GM12873 (cell line): ENCODE results near the gene HBA1.

ENCODE experiments used
- CTCF ChIP-seq: IDR thresholded peaks from 2 replicates; pipeline ENCODE4 v1.5.1; 2012; ENCODE audit warnings: low read depth, mild to moderate bottlenecking, moderate library complexity, low read length, control low read depth; ENCODE audit not compliant: insufficient read depth; ENCODE audit errors: missing control alignments

HBA1 gene

GRCh38 chr16:154217-155030 lies 22.1 kb upstream of the HBA1 start:
- no peak for TF ChIP-seq CTCF

GRCh38 chr16:155031-155398 lies 21.5 kb upstream of the HBA1 start:
- TF ChIP-seq CTCF, result no peak

- TF ChIP-seq CTCF, result no peak
Measured at GRCh38 chr16:159136-159849, 17.2 kb upstream of the HBA1 start.

GRCh38 chr16:160691-161190 lies 15.7 kb upstream of the HBA1 start:
- TF ChIP-seq CTCF, result no peak

- no peak for TF ChIP-seq CTCF
Measured at GRCh38 chr16:162271-162991, 14.0 kb upstream of the HBA1 start.

- TF ChIP-seq CTCF, result no peak
Measured at GRCh38 chr16:164827-165538, 11.5 kb upstream of the HBA1 start.
